ENCODE results near the gene TEX14.

TEX14 gene

DNA sequence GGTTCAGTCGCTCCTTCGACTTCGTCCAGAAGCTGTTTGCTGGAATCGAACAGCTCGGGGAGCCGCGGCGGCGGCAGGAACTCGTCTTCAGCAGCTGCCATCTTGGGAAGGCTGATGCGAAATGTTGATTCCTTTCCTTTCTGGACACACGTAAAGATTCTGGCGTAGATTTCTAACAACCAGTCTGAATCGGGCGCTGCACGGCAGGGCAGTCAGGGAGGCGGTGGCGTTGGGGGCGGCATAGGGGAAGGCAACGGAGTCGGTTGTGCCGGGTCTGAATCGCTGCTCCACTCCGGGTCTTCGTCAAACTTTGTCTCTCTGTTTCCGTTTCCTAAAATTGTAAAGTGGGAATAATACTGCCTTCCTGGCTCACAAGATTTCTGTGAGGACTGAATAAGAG lies 30.3 kb downstream of the TEX14 start:
- H3K27ac ChIP-seq = no peak overlapping the region
- TF ChIP-seq, protein P1, sequence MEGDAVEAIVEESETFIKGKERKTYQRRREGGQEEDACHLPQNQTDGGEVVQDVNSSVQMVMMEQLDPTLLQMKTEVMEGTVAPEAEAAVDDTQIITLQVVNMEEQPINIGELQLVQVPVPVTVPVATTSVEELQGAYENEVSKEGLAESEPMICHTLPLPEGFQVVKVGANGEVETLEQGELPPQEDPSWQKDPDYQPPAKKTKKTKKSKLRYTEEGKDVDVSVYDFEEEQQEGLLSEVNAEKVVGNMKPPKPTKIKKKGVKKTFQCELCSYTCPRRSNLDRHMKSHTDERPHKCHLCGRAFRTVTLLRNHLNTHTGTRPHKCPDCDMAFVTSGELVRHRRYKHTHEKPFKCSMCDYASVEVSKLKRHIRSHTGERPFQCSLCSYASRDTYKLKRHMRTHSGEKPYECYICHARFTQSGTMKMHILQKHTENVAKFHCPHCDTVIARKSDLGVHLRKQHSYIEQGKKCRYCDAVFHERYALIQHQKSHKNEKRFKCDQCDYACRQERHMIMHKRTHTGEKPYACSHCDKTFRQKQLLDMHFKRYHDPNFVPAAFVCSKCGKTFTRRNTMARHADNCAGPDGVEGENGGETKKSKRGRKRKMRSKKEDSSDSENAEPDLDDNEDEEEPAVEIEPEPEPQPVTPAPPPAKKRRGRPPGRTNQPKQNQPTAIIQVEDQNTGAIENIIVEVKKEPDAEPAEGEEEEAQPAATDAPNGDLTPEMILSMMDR (conservative IDR thresholded peaks at IDR 0.05) = no peak

DNA sequence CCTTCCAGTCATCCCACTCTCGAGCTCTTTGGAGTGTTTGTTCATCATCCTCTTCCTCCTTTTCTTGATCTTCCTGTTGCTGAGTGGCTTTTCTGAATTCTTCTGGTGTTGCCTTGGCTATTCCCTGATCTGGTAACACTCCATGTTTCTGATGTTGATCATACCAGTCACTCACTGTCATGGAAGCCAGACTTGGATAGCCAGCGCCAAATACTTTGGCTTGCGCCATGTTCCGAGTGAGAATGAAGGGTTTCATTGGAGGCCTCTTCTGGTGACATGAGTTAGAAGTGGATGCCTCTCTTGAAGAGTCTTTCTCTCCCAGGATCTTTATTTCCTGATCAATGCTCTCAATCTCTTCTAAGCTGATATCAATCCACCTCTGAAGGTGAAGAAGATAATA lies 31.2 kb downstream of the TEX14 start:
- no peak overlapping the region for H3K27ac ChIP-seq

DNA sequence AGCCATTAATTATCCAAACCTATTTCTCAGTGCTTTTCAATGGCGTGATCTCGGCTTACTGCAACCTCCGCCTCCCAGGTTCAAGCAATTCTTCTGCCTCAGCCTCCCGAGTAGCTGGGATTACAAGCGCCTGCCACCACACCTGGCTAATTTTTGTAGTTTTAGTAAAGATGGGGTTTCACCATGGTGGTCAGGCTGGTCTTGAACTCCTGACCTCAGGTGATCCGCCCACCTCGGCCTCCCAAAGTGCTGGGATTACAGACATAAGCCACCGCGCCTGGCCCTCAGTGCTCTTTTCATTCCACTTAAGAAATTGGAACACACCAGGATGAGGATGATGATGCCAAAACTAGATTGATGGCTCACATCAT lies 32.1 kb downstream of the TEX14 start:
- H3K27ac ChIP-seq = peak overlapping the region; percentile 92

More for the DNA sequence above, 31.2 kb downstream of the TEX14 start:
- TF ChIP-seq, protein P1 (conservative IDR thresholded peaks at IDR 0.05) = no peak

DNA sequence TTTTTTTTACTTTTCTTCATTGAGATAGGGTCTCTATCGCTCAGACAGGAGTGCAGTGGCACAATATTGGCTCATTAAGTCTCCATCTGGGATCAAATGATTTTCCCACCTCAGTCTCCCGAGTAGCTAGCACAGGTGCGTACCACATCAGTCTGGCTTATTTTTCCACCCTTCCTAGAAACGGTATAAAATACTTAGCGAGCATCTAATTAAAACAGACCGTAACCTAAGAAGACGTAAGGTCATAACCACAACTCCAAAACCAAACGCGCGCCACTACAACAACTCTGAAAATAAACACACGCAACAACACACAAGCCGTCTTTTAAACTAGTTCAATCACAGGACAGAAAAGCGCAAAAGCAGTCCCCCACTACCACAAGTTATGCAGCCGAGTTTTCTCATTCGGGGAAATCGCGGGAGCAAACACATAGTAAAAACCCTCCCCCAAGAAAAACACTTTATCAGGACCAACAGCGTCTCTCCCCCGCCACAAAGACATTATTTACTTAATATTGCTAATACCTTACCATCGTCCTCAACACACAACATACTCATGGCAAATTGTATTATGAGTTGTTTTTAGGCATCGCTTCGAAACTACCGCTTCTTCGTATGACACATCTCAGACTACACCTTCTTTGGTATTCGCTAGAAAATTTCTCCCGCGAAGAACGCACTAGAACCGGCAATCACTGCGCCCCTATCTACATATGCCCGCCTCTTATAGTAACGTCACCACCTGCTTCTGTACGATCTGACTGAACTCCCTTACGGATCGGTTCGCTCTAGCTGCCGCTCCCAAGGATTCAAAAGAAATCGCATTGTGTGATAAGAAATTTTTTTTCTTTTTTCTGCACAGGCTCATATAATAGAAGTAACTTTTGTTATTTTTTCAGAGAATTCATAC lies 32.8 kb downstream of the TEX14 start:
- TF ChIP-seq, protein P1 (conservative IDR thresholded peaks at IDR 0.05) = no peak

DNA sequence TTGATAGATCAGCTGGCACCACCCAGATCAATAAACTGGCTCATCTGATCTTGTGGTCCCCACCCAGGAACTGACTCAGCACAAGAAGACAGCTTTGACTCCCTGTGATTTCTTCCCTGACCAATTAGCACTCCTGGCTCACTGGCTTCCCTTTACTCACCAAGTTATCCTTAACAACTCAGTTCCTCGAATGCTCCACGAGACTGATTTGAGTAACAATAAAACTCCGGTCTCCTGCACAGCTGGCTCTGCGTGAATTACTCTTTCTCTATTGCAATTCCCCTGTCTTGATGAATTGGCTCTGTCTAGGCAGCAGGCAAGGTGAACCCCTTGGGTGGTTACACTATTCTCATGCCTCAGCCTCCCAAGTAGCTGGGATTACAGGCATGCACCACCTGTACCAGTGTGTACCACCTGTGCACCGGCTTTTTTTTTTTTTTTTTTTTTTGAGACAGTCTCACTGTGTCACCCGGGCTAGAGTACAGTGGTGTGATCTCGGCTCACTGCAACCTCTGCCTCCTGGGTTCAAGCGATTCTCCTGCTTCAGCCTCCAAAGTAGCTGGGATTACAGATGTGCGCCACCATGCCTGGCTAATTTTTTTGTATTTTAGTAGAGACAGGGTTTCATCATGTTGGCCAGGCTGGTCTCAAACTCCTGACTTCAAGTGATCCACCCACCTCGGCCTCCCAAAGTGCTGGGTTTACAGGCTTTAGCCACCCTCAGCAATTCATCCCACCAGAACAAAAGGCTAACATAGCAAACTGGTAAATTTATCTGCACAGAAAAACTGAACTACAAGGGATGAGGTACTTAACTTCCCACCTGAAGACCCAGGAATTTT lies 33.7 kb downstream of the TEX14 start:
- peak overlapping the region; percentile 92 for H3K27ac ChIP-seq

More for the DNA sequence above, 32.8 kb downstream of the TEX14 start:
- H3K27ac ChIP-seq = peak overlapping the region; percentile 92

DNA sequence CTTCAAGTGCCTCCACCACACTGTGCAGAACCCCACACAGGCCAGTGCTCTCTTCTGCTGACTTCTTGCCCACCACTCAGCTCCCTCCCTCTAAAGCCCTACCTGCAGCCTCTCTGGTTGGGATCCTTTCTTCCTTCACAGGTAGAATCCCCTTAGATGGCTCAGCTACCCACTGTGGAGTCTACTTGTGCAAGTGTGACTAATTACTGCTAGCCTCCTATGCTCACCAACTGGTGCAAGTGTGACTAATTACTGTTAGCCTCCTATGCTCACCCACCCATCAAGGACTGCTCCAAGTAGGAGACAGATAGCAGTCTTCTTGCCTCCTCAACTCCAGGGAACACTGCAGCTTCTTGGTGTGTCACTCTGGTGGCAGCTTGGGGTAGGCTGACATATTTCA lies 43.6 kb downstream of the TEX14 start:
- TF ChIP-seq, protein P1 (conservative IDR thresholded peaks at IDR 0.05) = no peak
- H3K27ac ChIP-seq = no peak overlapping the region

DNA sequence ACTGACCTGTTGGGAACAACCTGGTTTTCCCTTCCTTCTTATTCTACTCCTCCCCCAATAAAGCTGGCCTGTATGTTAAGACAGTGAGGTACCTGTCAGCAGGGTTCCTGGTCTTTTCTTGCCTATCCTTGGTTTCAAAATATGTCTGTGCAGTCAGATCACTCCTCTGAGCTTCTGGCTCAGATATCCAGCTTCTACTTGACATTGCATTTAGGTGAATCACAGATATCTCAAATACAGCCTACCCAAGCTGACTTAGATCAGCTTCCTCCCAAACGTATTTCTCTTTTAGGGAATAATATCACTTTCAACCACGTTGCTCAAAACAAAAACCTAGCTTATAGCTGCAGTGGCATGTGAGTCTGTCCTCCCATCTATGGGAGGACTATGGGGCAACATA lies 48.7 kb downstream of the TEX14 start:
- TF ChIP-seq, protein P1 (conservative IDR thresholded peaks at IDR 0.05) = no peak
- no peak overlapping the region for H3K27ac ChIP-seq

DNA sequence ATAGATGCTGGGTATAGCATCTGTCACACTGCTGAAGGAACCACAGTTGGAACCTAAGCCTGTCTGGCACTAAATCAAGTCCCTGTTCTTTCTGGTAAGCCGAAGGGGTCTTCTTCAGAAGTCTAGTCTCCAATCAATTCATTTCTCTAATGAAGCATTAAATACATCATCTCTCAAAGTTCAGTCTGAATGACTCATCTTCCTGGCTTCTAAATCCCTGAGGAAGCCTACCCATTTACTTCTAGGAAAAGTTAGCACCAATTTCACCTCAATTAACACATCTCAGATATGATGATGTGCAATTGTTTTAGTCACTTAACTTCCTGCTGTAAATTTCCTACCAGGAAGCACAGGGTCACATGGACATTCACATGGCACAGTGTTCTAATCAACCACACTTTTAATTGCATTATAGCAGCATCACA lies 49.9 kb downstream of the TEX14 start:
- TF ChIP-seq, protein P1 (conservative IDR thresholded peaks at IDR 0.05) = no peak
- no peak overlapping the region for H3K27ac ChIP-seq

Measured in VCaP (cell line).